ENCODE measurements around the gene OTULIN. TPM values are rescaled to one million over a fixed set of nuclear protein-coding genes. Genes with fewer than 3 reads are reported as not detected.

The OTULIN gene
- total RNA-seq, 1 donor from 2014 or later = 31.1 TPM

DNA sequence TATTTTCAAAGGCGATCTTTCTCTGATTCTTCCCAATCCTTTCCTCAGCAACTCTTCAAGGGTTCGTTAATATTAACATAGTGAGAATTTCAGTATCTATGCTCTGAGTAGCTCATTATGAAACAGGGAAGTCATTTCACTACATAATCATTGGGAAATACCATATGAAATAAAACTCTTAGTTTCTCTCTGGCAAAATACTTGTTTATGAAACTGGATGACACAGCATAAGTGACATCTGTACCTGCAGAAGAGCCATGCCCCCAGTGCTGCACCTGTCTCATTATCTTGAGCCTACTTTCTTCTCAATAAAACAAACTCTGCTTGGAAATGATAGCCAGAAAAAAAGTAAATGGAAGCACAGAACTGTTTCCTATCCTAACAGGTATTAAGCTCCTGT, 33.8 kb upstream of the OTULIN start:
- TF ChIP-seq, protein P1, sequence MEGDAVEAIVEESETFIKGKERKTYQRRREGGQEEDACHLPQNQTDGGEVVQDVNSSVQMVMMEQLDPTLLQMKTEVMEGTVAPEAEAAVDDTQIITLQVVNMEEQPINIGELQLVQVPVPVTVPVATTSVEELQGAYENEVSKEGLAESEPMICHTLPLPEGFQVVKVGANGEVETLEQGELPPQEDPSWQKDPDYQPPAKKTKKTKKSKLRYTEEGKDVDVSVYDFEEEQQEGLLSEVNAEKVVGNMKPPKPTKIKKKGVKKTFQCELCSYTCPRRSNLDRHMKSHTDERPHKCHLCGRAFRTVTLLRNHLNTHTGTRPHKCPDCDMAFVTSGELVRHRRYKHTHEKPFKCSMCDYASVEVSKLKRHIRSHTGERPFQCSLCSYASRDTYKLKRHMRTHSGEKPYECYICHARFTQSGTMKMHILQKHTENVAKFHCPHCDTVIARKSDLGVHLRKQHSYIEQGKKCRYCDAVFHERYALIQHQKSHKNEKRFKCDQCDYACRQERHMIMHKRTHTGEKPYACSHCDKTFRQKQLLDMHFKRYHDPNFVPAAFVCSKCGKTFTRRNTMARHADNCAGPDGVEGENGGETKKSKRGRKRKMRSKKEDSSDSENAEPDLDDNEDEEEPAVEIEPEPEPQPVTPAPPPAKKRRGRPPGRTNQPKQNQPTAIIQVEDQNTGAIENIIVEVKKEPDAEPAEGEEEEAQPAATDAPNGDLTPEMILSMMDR (conservative IDR thresholded peaks at IDR 0.05) = no peak
- Mint-ChIP-seq H3K4me1 (ENCODE audit: unreplicated experiment) (no peaks in the 10 kb centered on the region), H3K27ac (no peak overlapping the region), H3K4me3 (no peak overlapping the region), H3K36me3 (no peaks in the 10 kb centered on the region), H3K27me3 (peaks cover under 1% of the 10 kb centered on the region), H3K9me3 (no peaks in the 10 kb centered on the region)
- DNase-seq (ENCODE audit: extremely low spot score, unreplicated experiment) = no peak

DNA sequence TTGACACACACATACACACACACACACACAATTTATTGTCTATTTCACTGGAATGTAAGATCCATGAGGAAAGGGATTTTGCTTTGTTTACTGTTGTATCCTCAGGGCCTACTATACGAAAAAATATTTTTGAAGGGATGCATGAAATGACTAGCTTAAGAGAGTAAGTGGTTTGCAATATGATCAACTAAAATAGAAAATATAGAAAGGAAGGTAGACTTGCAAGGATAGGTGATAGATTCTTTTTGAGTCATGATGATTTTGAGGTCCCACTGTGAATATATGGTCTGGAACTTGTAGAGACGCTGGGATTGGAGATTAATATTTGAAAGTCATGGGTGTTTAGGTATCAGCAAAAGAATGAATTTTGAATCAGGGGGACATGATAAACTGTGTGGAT, 28.9 kb upstream of the OTULIN start:
- no peaks in the 10 kb centered on the region for H3K4me1 Mint-ChIP-seq (ENCODE audit: unreplicated experiment)
- H3K27ac Mint-ChIP-seq = no peak overlapping the region
- H3K9me3 Mint-ChIP-seq = no peaks in the 10 kb centered on the region
- DNase-seq (ENCODE audit: extremely low spot score, unreplicated experiment) = no peak
- peaks cover 11% of the 10 kb centered on the region for H3K27me3 Mint-ChIP-seq
- no peaks in the 10 kb centered on the region for H3K36me3 Mint-ChIP-seq
- TF ChIP-seq, protein P1 (conservative IDR thresholded peaks at IDR 0.05) = no peak
- no peak overlapping the region for H3K4me3 Mint-ChIP-seq

DNA sequence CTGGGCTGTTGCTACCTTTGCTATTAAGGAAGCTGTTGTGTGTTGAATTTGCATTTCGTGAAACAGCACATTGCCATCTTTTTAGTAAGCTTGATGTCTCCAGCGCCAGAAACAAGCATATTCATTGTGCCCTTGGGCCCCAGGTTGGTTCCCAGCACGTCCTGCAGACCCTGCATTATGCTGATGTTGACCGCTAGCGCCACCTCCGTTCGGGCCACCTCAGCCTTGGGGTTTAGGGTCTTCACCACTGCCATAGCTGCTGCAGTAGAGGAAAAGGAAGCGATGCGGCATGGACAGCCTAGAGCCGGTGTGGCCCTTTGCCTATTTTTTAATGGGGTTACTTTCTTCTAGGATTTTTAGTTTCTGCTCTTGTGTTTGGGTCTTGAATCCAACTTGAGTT, 23.8 kb upstream of the OTULIN start:
- Mint-ChIP-seq H3K4me3 (no peak overlapping the region), H3K27ac (no peak overlapping the region), H3K9me3 (no peaks in the 10 kb centered on the region), H3K27me3 (peaks cover 17% of the 10 kb centered on the region), H3K36me3 (no peaks in the 10 kb centered on the region), H3K4me1 (ENCODE audit: unreplicated experiment) (no peaks in the 10 kb centered on the region)
- no peak for DNase-seq (ENCODE audit: extremely low spot score, unreplicated experiment)
- TF ChIP-seq, protein P1 (conservative IDR thresholded peaks at IDR 0.05) = no peak

DNA sequence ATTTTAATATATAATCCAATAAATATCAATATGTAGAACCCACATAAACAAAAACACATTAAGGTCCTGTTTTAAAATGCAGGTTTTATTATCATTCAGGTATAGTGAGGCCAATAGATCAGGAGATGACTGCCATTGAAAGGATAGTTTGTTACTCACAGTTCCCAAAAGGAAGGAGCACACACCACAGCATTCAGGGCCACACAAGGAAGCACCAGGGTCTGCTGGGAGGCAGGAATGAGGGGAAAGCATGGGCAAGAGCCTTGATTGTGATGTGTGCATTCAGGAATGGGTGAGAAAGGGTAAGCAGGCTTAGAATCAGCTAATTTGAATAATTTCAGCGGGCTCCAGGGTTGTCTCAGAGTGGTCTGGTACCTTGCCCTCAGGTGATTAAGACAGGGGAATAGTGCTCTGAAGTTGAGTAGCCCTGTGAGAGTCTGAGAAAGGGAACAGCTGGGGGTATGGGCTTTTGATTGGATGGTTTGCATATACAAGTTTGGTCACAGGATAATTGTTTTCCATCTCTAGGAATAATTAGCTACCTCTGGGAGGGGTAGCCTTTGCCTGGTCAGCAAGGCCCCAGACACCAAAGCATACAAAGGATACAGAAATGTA, 19.8 kb upstream of the OTULIN start:
- TF ChIP-seq, protein P1 (conservative IDR thresholded peaks at IDR 0.05) = no peak
- Mint-ChIP-seq H3K4me1 (ENCODE audit: unreplicated experiment) (no peaks in the 10 kb centered on the region), H3K36me3 (no peaks in the 10 kb centered on the region), H3K27me3 (peaks cover 22% of the 10 kb centered on the region), H3K9me3 (no peaks in the 10 kb centered on the region), H3K4me3 (no peak overlapping the region), H3K27ac (no peak overlapping the region)
- no peak for DNase-seq (ENCODE audit: extremely low spot score, unreplicated experiment)

DNA sequence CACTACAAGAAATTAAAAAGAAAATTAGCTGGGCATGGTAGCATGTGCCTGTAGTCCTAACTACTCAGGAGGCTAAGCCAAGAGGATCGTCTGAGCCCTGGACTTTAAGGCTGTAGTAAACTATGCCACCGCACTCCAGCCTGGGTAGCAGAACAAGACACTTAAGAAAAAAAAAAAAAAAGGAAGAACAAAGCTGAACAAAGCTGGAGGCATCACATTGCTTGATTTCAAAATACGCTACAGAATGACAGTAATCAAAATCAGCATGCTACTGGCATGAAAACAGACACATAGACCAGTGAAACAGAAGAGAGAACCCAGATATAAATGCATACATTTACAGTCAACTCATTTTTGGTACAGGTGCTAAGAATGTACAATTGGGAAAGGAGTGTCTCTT, 14.5 kb upstream of the OTULIN start:
- no peak for DNase-seq (ENCODE audit: extremely low spot score, unreplicated experiment)
- Mint-ChIP-seq H3K9me3 (no peaks in the 10 kb centered on the region), H3K36me3 (no peaks in the 10 kb centered on the region), H3K27me3 (peaks cover 30% of the 10 kb centered on the region), H3K4me3 (no peak overlapping the region), H3K27ac (no peak overlapping the region), H3K4me1 (ENCODE audit: unreplicated experiment) (no peaks in the 10 kb centered on the region)
- TF ChIP-seq, protein P1 (conservative IDR thresholded peaks at IDR 0.05) = no peak
